Fibroblast of lung (primary cell): ENCODE data around the gene TNFRSF9. TPM values are rescaled to one million over a fixed set of nuclear protein-coding genes. Genes with fewer than 3 reads are reported as not detected.

ENCODE experiments used
- DNase-seq, 2 donors: peaks; one replicate each; pipeline versions ENCODE4 v3.0.0 to v3.0.0-alpha.2; 2010; ENCODE audit warnings: low read depth in 2 of 2
- H2AFZ ChIP-seq: 2 replicates; pipeline ENCODE4 v1.5.1; 2012; ENCODE audit warnings: low read length, control low read depth, inconsistent platforms
- H3K27ac ChIP-seq: 2 replicates; pipeline ENCODE4 v1.5.1; 2011; ENCODE audit warnings: low read length, control low read depth; ENCODE audit not compliant: insufficient read depth
- H3K27me3 ChIP-seq: 2 replicates; pipeline ENCODE4 v1.5.1; 2011; ENCODE audit warnings: mild to moderate bottlenecking, low read length; ENCODE audit not compliant: control insufficient read depth, insufficient read depth
- H3K36me3 ChIP-seq: 2 replicates; pipeline ENCODE4 v1.5.1; 2011; ENCODE audit warnings: low read length; ENCODE audit not compliant: control insufficient read depth, insufficient read depth
- H3K4me1 ChIP-seq: 2 replicates; pipeline ENCODE4 v1.5.1; 2011; ENCODE audit warnings: low read length; ENCODE audit not compliant: control insufficient read depth, insufficient read depth; ENCODE audit errors: extremely low read depth
- H3K4me2 ChIP-seq: 2 replicates; pipeline ENCODE4 v1.5.1; 2011; ENCODE audit warnings: low read length, control low read depth; ENCODE audit not compliant: insufficient read depth; ENCODE audit errors: extremely low read depth
- H3K4me3 ChIP-seq, 4 experiments: fragments of 200-600 bp in 1 of 4; sonication (generic) in 1 of 4; replicated peaks in 1 of 4; 2 replicates each; pipeline ENCODE4 v1.5.1; 2011 to 2016; ENCODE audit warnings: low read length in 4 of 4, low read depth in 3 of 4, mild to moderate bottlenecking in 3 of 4, control low read depth in 2 of 4, inconsistent platforms in 1 of 4, mixed read lengths in 1 of 4; ENCODE audit not compliant: insufficient read depth in 1 of 4; ENCODE audit errors: control extremely low read depth in 1 of 4
- H3K79me2 ChIP-seq: 2 replicates; pipeline ENCODE4 v1.5.1; 2012; ENCODE audit warnings: mild to moderate bottlenecking, low read length, inconsistent platforms; ENCODE audit not compliant: control insufficient read depth, insufficient read depth
- H3K9ac ChIP-seq: 2 replicates; pipeline ENCODE4 v1.5.1; 2011; ENCODE audit warnings: mild to moderate bottlenecking, low read length, control low read depth; ENCODE audit not compliant: insufficient read depth
- H3K9me3 ChIP-seq: 2 replicates; pipeline ENCODE4 v1.5.1; 2012; ENCODE audit warnings: low read depth, low read length; ENCODE audit not compliant: control insufficient read depth, insufficient read depth
- H4K20me1 ChIP-seq: 2 replicates; pipeline ENCODE4 v1.5.1; 2011; ENCODE audit warnings: low read length; ENCODE audit not compliant: control insufficient read depth, insufficient read depth; ENCODE audit errors: extremely low read depth
- EZH2 ChIP-seq: IDR thresholded peaks from 2 replicates; pipeline ENCODE4 v1.5.1; 2012; ENCODE audit warnings: low read length, control low read depth, mild to moderate bottlenecking; ENCODE audit errors: missing control alignments
- polyA plus RNA-seq, 2 donors: library from polyadenylated mRNA; depleted of rRNA in 1 of 2; stranded (reverse) in 1 of 2; unstranded in 1 of 2; fragments of >200 nt; gene quantifications; 2 replicates each; pipeline ENCODE4 v1.2.1, GENCODE V29; 2011 to 2012; ENCODE audit warnings: missing spikeins in 1 of 2
- total RNA-seq: library from RNA; depleted of rRNA; stranded (reverse); fragments of >200 nt; gene quantifications from 2 replicates; pipeline ENCODE4 v1.2.1, GENCODE V29; 2014
- TF ChIP-seq, protein P1 (sequence below), 2 donors: IDR thresholded peaks in 1 of 2; conservative IDR thresholded peaks in 1 of 2; 1 replicate in 1 of 2; 2 replicates in 1 of 2; pipeline ENCODE4 v1.5.1; 2011 to 2012; ENCODE audit warnings: low read length in 2 of 2, control low read depth in 1 of 2, inconsistent platforms in 1 of 2, low read depth in 1 of 2, mild to moderate bottlenecking in 1 of 2

Gene TNFRSF9
- total and polyA plus RNA-seq, 2 donors (not counting 1 experiment from before 2014, with no cell fraction given): 0.02 TPM; not detected in 1

DNA sequence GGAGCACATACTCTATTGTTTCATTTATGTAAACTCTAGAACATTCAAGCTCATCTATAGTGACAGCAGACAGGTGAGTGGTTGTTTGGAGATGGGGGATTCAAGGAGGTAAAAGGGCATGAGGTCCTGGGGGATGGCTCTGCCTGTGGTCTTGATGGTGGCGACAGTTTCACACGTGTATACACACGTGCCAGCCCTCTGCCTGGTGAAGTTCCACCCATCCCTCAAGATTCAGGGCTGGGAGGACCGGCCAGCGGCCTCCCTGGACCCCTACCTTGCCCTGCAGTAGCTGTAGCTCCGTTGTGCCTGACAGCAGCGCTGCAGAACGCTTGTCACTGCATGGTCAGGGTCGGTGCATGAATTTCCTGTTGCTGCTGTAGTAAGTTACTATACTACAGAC is 48.8 kb downstream of the TNFRSF9 start:
- Histone ChIP-seq H3K27ac (no peak overlapping the region), H3K79me2 (no peaks in the 10 kb centered on the region), H3K9ac (no peak overlapping the region), H3K4me1 (no peaks in the 10 kb centered on the region), H3K36me3 (no peaks in the 10 kb centered on the region), H2AFZ (no peak overlapping the region), H4K20me1 (no peaks in the 10 kb centered on the region), H3K4me2 (no peak overlapping the region), H3K4me3 (no peak overlapping the region), H3K27me3 (peaks cover 2% of the 10 kb centered on the region), H3K9me3 (no peaks in the 10 kb centered on the region)
- no peak for TF ChIP-seq EZH2
- TF ChIP-seq, protein P1, sequence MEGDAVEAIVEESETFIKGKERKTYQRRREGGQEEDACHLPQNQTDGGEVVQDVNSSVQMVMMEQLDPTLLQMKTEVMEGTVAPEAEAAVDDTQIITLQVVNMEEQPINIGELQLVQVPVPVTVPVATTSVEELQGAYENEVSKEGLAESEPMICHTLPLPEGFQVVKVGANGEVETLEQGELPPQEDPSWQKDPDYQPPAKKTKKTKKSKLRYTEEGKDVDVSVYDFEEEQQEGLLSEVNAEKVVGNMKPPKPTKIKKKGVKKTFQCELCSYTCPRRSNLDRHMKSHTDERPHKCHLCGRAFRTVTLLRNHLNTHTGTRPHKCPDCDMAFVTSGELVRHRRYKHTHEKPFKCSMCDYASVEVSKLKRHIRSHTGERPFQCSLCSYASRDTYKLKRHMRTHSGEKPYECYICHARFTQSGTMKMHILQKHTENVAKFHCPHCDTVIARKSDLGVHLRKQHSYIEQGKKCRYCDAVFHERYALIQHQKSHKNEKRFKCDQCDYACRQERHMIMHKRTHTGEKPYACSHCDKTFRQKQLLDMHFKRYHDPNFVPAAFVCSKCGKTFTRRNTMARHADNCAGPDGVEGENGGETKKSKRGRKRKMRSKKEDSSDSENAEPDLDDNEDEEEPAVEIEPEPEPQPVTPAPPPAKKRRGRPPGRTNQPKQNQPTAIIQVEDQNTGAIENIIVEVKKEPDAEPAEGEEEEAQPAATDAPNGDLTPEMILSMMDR (conservative IDR thresholded peaks at IDR 0.05 in 1 of 2, IDR thresholded peaks at IDR 0.05 in 1 of 2; ENCODE audit: low read depth in 1 of 2, low read length in 2 of 2): no peak
- DNase-seq: no peak

GRCh38 chr1:7890853-7891252 is 49.8 kb downstream of the TNFRSF9 start:
- Histone ChIP-seq H3K27me3 (peaks cover 2% of the 10 kb centered on the region), H3K9ac (no peak overlapping the region), H3K4me1 (no peaks in the 10 kb centered on the region), H3K9me3 (no peaks in the 10 kb centered on the region), H3K79me2 (no peaks in the 10 kb centered on the region), H3K36me3 (no peaks in the 10 kb centered on the region), H3K4me3 (no peak overlapping the region), H3K27ac (no peak overlapping the region), H3K4me2 (no peak overlapping the region), H2AFZ (no peak overlapping the region), H4K20me1 (no peaks in the 10 kb centered on the region)
- no peak for DNase-seq
- TF ChIP-seq, protein P1 (conservative IDR thresholded peaks at IDR 0.05 in 1 of 2, IDR thresholded peaks at IDR 0.05 in 1 of 2; ENCODE audit: low read depth in 1 of 2, low read length in 2 of 2): no peak
- no peak for TF ChIP-seq EZH2

- Histone ChIP-seq H3K79me2 (no peaks in the 10 kb centered on the region), H3K4me2 (no peak overlapping the region), H2AFZ (no peak overlapping the region), H3K36me3 (no peaks in the 10 kb centered on the region), H3K9ac (no peak overlapping the region), H3K4me1 (no peaks in the 10 kb centered on the region), H3K4me3 (no peak overlapping the region), H3K27ac (no peak overlapping the region), H4K20me1 (no peaks in the 10 kb centered on the region), H3K9me3 (no peaks in the 10 kb centered on the region), H3K27me3 (peaks cover 2% of the 10 kb centered on the region)
- no peak for TF ChIP-seq EZH2
- TF ChIP-seq, protein P1 (conservative IDR thresholded peaks at IDR 0.05 in 1 of 2, IDR thresholded peaks at IDR 0.05 in 1 of 2; ENCODE audit: low read depth in 1 of 2, low read length in 2 of 2): no peak
- peak; percentile 74 to 95 for DNase-seq
These were observed 52.2 kb downstream of the TNFRSF9 start for GRCh38 chr1:7888248-7889081.
